Calu3 (cell line): ENCODE measurements around the gene ANGPTL3. TPM values are rescaled to one million over a fixed set of nuclear protein-coding genes. Genes with fewer than 3 reads are reported as not detected.
A peak's percentile ranks its signal among the peaks of the same experiment; 100 is the strongest.

Experiments
- BruUV-seq: library from RNA; stranded (reverse); fragments of 400-500 nt; replicated peaks from 2 replicates; lab custom pipeline; 2021; lab: Mats Ljungman, UMichigan
- CTCF ChIA-PET: fragments of 300-600 bp; sonication (Branson Sonifier 250); formaldehyde crosslinking; loops from one replicate; lab custom pipeline; 2022; ENCODE audit warnings: antibody characterized with exemption; lab: Charles Lee
- DNase-seq: peaks from one replicate; pipeline ENCODE4 v3.0.0; 2022
- H3K27ac Mint-ChIP-seq: one replicate; pipeline ENCODE4 v1.8.0; 2022; ENCODE audit warnings: mixed read lengths; ENCODE audit not compliant: unreplicated experiment
- H3K27me3 Mint-ChIP-seq: one replicate; pipeline ENCODE4 v1.8.0; 2022; ENCODE audit warnings: mixed read lengths; ENCODE audit not compliant: unreplicated experiment
- H3K36me3 Mint-ChIP-seq: one replicate; pipeline ENCODE4 v1.8.0; 2022; ENCODE audit warnings: mild to moderate bottlenecking, moderate library complexity, mixed read lengths; ENCODE audit not compliant: insufficient read depth, unreplicated experiment
- H3K4me1 Mint-ChIP-seq: one replicate; pipeline ENCODE4 v1.8.0; 2022; ENCODE audit warnings: mild to moderate bottlenecking, low read depth, mixed read lengths; ENCODE audit not compliant: unreplicated experiment
- H3K4me3 Mint-ChIP-seq: one replicate; pipeline ENCODE4 v1.8.0; 2022; ENCODE audit warnings: mild to moderate bottlenecking, low read depth, moderate library complexity, mixed read lengths; ENCODE audit not compliant: unreplicated experiment
- H3K9me3 Mint-ChIP-seq: one replicate; pipeline ENCODE4 v1.8.0; 2022; ENCODE audit warnings: low read depth, mixed read lengths; ENCODE audit not compliant: unreplicated experiment
- intact Hi-C: fragments of 100-400 bp; cut with micrococcal nuclease; formaldehyde crosslinking; loops from one replicate; pipeline ENCODE4 v1.10.0; 2022; ENCODE audit not compliant: unreplicated experiment
- total RNA-seq: library from RNA; stranded (reverse); gene quantifications from 2 replicates; pipeline ENCODE4 v1.2.3, GENCODE V29; 2022
- TF ChIP-seq, protein P1 (sequence below): fragments of 200-600 bp; IDR thresholded peaks from one replicate; pipeline ENCODE4 v1.8.0; 2022; ENCODE audit warnings: antibody characterized with exemption; ENCODE audit not compliant: unreplicated experiment

The ANGPTL3 gene
- total RNA-seq, 1 experiment from 2014 or later: not detected

DNA sequence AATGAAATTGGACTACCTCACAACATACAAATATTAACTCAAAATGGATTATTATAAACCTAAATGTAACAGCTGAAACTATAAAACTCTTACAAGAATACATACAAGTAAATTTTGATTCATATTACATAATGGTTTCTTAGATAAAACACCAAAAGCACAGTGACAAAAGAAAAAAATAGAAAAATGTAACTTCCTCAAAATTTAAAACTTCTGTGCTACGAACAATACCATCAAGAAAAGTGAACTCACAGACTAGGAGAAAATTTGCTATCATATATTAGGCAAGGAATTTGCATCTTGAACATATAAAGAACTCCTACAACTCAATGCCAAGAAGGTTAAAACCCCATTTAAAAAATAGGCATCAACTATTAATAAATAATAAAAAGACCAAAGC, 31.2 kb downstream of the ANGPTL3 start:
- CTCF ChIA-PET: no interaction called here
- peaks cover 8% of the 10 kb centered on the region for H3K36me3 Mint-ChIP-seq
- no peaks in the 10 kb centered on the region for H3K27me3 Mint-ChIP-seq
- intact Hi-C loops: no loop called here
- no peak for DNase-seq
- no TSS peak for BruUV-seq
- H3K27ac Mint-ChIP-seq: no peak overlapping the region
- no peak overlapping the region for H3K4me3 Mint-ChIP-seq
- H3K4me1 Mint-ChIP-seq: no peaks in the 10 kb centered on the region
- TF ChIP-seq, protein P1, sequence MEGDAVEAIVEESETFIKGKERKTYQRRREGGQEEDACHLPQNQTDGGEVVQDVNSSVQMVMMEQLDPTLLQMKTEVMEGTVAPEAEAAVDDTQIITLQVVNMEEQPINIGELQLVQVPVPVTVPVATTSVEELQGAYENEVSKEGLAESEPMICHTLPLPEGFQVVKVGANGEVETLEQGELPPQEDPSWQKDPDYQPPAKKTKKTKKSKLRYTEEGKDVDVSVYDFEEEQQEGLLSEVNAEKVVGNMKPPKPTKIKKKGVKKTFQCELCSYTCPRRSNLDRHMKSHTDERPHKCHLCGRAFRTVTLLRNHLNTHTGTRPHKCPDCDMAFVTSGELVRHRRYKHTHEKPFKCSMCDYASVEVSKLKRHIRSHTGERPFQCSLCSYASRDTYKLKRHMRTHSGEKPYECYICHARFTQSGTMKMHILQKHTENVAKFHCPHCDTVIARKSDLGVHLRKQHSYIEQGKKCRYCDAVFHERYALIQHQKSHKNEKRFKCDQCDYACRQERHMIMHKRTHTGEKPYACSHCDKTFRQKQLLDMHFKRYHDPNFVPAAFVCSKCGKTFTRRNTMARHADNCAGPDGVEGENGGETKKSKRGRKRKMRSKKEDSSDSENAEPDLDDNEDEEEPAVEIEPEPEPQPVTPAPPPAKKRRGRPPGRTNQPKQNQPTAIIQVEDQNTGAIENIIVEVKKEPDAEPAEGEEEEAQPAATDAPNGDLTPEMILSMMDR: no peak
- H3K9me3 Mint-ChIP-seq: no peaks in the 10 kb centered on the region

DNA sequence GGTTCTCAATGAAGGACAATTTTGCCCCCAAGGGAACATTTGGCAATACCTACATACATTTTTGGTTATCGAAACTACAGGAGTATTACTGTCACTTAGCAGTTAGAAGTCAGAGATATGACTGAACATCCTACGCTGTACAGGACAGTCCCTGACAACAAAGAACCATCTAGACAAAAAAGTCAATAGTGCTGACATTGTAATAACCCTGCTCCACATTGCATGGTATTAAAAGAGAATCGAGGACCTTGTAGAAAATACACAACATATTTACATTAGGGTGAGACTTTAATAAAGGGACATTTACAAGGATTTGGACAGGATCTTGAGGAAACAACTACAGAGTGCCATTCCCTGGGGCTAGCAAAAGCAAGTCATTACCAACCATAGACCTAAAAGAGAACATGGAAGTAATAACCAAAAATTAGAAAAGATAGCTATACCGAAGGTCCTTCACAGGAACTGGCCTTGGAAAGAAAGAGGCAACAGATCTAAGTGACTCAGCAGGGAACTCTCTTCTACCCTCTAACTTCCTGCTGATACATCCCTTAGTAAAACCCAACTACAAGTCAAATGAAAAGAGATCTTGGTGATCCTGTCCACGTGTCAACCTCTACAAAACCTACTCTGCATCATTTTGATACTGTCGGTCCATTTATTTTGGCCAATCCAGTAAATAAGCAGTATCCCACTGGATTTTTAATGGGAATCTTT, 40.2 kb downstream of the ANGPTL3 start:
- no peaks in the 10 kb centered on the region for H3K9me3 Mint-ChIP-seq
- CTCF ChIA-PET: no interaction called here
- no peak overlapping the region for H3K4me3 Mint-ChIP-seq
- peak overlapping the region; percentile 26 for H3K27ac Mint-ChIP-seq
- TF ChIP-seq, protein P1: no peak
- no peaks in the 10 kb centered on the region for H3K4me1 Mint-ChIP-seq
- intact Hi-C loops: no loop called here
- no peak for DNase-seq
- peaks cover 6% of the 10 kb centered on the region for H3K36me3 Mint-ChIP-seq
- no peaks in the 10 kb centered on the region for H3K27me3 Mint-ChIP-seq
- no TSS peak for BruUV-seq

DNA sequence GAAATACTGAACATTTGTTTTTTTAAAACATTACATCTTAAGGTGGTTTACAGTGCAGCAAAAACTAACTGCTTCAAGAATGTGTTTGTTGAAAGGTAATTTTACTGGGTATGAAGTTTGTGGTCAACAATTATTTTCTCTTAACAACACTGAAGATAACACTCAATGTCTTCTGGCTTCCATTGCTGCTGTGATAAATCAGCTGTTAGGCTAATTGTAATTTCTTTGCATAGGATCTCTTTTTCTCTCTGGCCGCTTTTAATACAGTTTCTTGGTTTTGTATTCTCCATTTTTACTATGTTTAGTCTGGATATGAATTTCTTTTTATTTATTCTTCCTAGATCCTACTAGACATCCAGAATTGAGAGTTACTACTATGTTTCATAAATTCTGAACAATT, 46.0 kb downstream of the ANGPTL3 start:
- peaks cover 4% of the 10 kb centered on the region for H3K9me3 Mint-ChIP-seq
- BruUV-seq: no TSS peak
- TF ChIP-seq, protein P1: no peak

DNA sequence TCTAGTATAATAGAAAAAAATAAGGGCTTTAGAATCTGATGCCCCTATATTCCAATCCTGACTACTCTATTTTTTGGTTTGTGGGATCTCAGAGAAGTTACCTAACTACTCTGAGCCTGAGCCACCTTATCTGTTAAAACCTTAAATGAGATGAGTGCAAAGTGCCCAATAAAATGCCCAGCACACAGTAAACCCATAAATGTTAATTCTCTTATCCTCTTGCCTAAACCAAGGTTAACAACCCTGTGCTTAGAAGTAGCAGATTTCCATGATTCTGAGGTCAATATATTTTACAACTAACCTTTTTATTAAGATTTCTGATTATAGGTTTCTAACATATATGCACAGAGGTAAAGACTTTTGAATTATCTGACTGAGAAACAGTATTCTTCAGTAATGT, 55.1 kb downstream of the ANGPTL3 start:
- Mint-ChIP-seq H3K4me3 (no peak overlapping the region), H3K36me3 (no peaks in the 10 kb centered on the region), H3K27ac (no peak overlapping the region), H3K4me1 (no peaks in the 10 kb centered on the region), H3K9me3 (no peaks in the 10 kb centered on the region), H3K27me3 (no peaks in the 10 kb centered on the region)
- CTCF ChIA-PET: no interaction called here
- intact Hi-C loops: no loop called here
- TF ChIP-seq, protein P1: no peak
- no peak for DNase-seq
- BruUV-seq: no TSS peak

More for the DNA sequence above, 46.0 kb downstream of the ANGPTL3 start:
- H3K27me3 Mint-ChIP-seq: no peaks in the 10 kb centered on the region
- H3K4me1 Mint-ChIP-seq: no peaks in the 10 kb centered on the region
- H3K4me3 Mint-ChIP-seq: no peak overlapping the region
- intact Hi-C loops: no loop called here
- no peak overlapping the region for H3K27ac Mint-ChIP-seq
- peaks cover 6% of the 10 kb centered on the region for H3K36me3 Mint-ChIP-seq
- DNase-seq: no peak
- CTCF ChIA-PET: no interaction called here
